Measurements from ENCODE around the gene MYNN. TPM values are rescaled to one million over a fixed set of nuclear protein-coding genes. Genes with fewer than 3 reads are reported as not detected.

The MYNN gene
- total and polyA plus RNA-seq, 2 of the 13 experiments (the other 11 are each of a cell fraction or from before 2014, with no cell fraction given), result 10.4 to 17.6 TPM

DNA sequence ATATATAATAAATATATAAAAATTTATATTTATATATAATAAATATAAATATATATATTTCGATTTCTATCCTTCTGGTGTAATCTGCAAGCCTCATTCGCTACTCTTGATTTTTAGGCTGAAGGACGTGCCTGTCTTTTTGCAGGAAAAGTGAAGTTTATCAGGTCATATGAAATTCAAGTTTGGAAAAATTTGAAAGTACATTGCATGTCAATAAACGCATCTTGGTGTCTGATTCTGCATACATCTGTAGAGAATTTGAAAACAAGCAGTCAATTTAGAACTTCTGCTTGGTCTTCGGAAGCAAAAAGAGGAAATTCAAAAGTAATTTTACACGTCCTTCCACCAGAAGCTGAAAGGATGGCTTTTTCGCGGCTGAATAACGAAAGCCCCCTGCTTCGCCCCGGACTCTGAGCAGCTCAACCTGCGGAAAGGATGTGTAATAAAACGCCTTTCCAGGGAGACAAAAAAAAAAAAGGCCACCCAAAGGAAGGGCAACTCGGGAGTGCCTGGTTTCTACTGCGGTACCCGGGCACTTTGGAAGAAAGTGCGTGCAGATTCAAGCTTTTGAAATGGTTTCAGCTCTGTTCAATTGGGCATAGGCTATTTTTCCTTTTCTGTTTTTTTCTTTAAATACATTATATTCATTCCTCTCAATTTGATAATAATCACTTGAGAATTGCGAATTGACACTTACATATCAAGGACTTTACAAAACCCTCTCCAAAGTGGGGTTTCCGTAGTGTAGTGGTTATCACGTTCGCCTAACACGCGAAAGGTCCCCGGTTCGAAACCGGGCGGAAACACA, 1.5 kb upstream of the MYNN start (continued):
- TF ChIP-seq PAX8 (CRISPR knock-in tag; IDR thresholded peaks at IDR 0.05; ENCODE audit: borderline replicate concordance) (no peak), MEIS2 (CRISPR knock-in tag; IDR thresholded peaks at IDR 0.05) (no peak), ELF4 (CRISPR knock-in tag; IDR thresholded peaks at IDR 0.05; ENCODE audit: borderline replicate concordance) (no peak), THAP11 (CRISPR knock-in tag; IDR thresholded peaks at IDR 0.05) (peak; percentile 61), YY1 (IDR thresholded peaks at IDR 0.05; ENCODE audit: insufficient read depth, insufficient replicate concordance, low read depth, low read length) (no peak), ZNF317 (CRISPR knock-in tag; IDR thresholded peaks at IDR 0.05) (no peak), HNRNPL (IDR thresholded peaks at IDR 0.05; ENCODE audit: low read depth, low read length) (no peak), KMT2A (CRISPR knock-in tag; IDR thresholded peaks at IDR 0.05) (0 out of 2 replicates have a peak, but pooled peaks have one; percentile 13), SIX4 (CRISPR knock-in tag; IDR thresholded peaks at IDR 0.05) (no peak), ZNF335 (CRISPR knock-in tag; IDR thresholded peaks at IDR 0.05) (peak; percentile 35; the same call in 1 of the 2 replicates), ZNF331 (CRISPR knock-in tag; IDR thresholded peaks at IDR 0.05) (peak; percentile 61; the same call in 1 of the 2 replicates), ZNF230 (CRISPR knock-in tag; IDR thresholded peaks at IDR 0.05) (no peak), RXRB (CRISPR knock-in tag; IDR thresholded peaks at IDR 0.05; ENCODE audit: borderline replicate concordance) (peak; percentile 23; the same call in 1 of the 2 replicates), ZNF44 (CRISPR knock-in tag; IDR thresholded peaks at IDR 0.05) (no peak), KLF11 (CRISPR knock-in tag; IDR thresholded peaks at IDR 0.05) (0 out of 2 replicates have a peak, but pooled peaks have one; percentile 39), ZEB1 (IDR thresholded peaks at IDR 0.05; ENCODE audit: insufficient replicate concordance, low read depth) (peak; percentile 68), FOXA3 (CRISPR knock-in tag; IDR thresholded peaks at IDR 0.05) (no peak), ELF3 (CRISPR knock-in tag; IDR thresholded peaks at IDR 0.05) (peak; percentile 47), TOPORS (CRISPR knock-in tag; IDR thresholded peaks at IDR 0.05) (0 out of 2 replicates have a peak, but pooled peaks have one; percentile 19)
- TF ChIP-seq, protein P1, sequence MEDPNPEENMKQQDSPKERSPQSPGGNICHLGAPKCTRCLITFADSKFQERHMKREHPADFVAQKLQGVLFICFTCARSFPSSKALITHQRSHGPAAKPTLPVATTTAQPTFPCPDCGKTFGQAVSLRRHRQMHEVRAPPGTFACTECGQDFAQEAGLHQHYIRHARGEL (CRISPR knock-in tag; IDR thresholded peaks at IDR 0.05), result no peak
- TF ChIP-seq, protein P2, sequence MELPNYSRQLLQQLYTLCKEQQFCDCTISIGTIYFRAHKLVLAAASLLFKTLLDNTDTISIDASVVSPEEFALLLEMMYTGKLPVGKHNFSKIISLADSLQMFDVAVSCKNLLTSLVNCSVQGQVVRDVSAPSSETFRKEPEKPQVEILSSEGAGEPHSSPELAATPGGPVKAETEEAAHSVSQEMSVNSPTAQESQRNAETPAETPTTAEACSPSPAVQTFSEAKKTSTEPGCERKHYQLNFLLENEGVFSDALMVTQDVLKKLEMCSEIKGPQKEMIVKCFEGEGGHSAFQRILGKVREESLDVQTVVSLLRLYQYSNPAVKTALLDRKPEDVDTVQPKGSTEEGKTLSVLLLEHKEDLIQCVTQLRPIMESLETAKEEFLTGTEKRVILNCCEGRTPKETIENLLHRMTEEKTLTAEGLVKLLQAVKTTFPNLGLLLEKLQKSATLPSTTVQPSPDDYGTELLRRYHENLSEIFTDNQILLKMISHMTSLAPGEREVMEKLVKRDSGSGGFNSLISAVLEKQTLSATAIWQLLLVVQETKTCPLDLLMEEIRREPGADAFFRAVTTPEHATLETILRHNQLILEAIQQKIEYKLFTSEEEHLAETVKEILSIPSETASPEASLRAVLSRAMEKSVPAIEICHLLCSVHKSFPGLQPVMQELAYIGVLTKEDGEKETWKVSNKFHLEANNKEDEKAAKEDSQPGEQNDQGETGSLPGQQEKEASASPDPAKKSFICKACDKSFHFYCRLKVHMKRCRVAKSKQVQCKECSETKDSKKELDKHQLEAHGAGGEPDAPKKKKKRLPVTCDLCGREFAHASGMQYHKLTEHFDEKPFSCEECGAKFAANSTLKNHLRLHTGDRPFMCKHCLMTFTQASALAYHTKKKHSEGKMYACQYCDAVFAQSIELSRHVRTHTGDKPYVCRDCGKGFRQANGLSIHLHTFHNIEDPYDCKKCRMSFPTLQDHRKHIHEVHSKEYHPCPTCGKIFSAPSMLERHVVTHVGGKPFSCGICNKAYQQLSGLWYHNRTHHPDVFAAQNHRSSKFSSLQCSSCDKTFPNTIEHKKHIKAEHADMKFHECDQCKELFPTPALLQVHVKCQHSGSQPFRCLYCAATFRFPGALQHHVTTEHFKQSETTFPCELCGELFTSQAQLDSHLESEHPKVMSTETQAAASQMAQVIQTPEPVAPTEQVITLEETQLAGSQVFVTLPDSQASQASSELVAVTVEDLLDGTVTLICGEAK (IDR thresholded peaks at IDR 0.05), result no peak
- TF ChIP-seq, protein P2 (CRISPR knock-in tag; IDR thresholded peaks at IDR 0.05), result peak; percentile 45; the same call in 1 of the 2 replicates
